Stimulated activated CD8-positive, alpha-beta memory T cell treated with anti-CD3 and anti-CD28 coated beads, Interleukin-4, amount 100 ng/mL, for 48 hours (primary cell): ENCODE measurements around the gene BHLHE23.
"Not testable (repeated sequence)": the region's sequence is repeated elsewhere in the genome, so short reads cannot be mapped to it uniquely, and the experiment has no call there.

Experiments
- DNase-seq: peaks from one replicate; pipeline ENCODE4 v3.0.0-alpha.2; 2020

Gene BHLHE23

GRCh38 chr20:62970307-62971210, 36.2 kb downstream of the BHLHE23 start:
- no peak for DNase-seq

- DNase-seq, result no peak
Observed at GRCh38 chr20:62969939-62970306, 36.8 kb downstream of the BHLHE23 start.

- no peak for DNase-seq
Observed at GRCh38 chr20:62969179-62969760, 37.5 kb downstream of the BHLHE23 start.

- no peak for DNase-seq
Observed at GRCh38 chr20:62968378-62969178, 38.2 kb downstream of the BHLHE23 start.

- DNase-seq, result no peak
Observed at GRCh38 chr20:62967628-62968351, 39.0 kb downstream of the BHLHE23 start.

GRCh38 chr20:62967149-62967501, 39.6 kb downstream of the BHLHE23 start:
- no peak for DNase-seq

- no peak for DNase-seq
Observed at GRCh38 chr20:62966212-62967148, 40.3 kb downstream of the BHLHE23 start.

- no peak for DNase-seq
Observed at GRCh38 chr20:62965363-62965771, 41.4 kb downstream of the BHLHE23 start.

- no peak for DNase-seq
Observed at GRCh38 chr20:62964700-62965099, 42.1 kb downstream of the BHLHE23 start.

GRCh38 chr20:62963614-62964397, 43.0 kb downstream of the BHLHE23 start:
- DNase-seq, result no peak

GRCh38 chr20:62962891-62963613, 43.7 kb downstream of the BHLHE23 start:
- no peak for DNase-seq

GRCh38 chr20:62962221-62962879, 44.4 kb downstream of the BHLHE23 start:
- DNase-seq, result no peak

GRCh38 chr20:62961799-62962198, 45.0 kb downstream of the BHLHE23 start:
- no peak for DNase-seq

- DNase-seq, result no peak
Observed at GRCh38 chr20:62961310-62961783, 45.4 kb downstream of the BHLHE23 start.

- not testable (repeated sequence) for DNase-seq
Observed at GRCh38 chr20:62960446-62961309, 46.1 kb downstream of the BHLHE23 start.

GRCh38 chr20:62959998-62960436, 46.7 kb downstream of the BHLHE23 start:
- no peak for DNase-seq

GRCh38 chr20:62959101-62959971, 47.4 kb downstream of the BHLHE23 start:
- no peak for DNase-seq
